ENCODE measurements around the gene NKD2. TPM values are rescaled to one million over a fixed set of nuclear protein-coding genes. Genes with fewer than 3 reads are reported as not detected.

The NKD2 gene
- total RNA-seq, 1 donor from 2014 or later, result 12.7 TPM

DNA sequence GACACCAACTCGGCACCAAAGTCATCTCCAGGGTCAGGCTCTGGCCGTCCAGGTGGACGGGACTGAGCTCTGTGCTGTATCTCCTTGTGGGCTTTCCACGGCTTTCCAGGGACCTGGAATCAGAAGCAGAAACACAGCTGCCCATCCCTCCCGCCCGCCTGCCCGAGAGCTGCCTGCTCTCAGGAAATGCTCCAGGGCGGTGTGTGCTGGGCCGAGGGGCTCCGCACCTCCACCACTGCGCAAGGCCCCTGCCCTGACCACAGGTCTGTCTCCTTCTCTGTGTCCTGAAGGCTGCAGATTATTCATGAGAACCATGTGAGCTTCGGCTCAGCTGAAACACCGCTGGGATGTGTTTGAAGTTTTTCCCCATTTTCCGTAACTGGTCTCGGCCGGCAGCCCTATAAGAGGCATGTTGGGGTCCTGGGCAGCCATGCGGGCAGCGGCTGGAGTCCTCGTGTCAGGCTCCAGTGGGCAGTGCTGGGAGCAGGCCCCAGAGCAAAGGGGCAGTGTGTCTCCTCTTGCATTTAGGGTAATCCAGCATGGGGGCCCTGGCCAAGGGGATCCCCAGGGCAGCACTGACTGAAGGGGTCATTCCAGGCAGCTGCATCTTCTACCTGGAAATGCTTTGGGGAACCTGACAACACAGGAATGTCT is 22.8 kb downstream of the NKD2 start:
- no peak for DNase-seq

GRCh38 chr5:1032011-1032410 is 23.4 kb downstream of the NKD2 start:
- no peak for DNase-seq

- no peak for DNase-seq
Measured at GRCh38 chr5:1032551-1033027, 24.0 kb downstream of the NKD2 start.

- no peak for DNase-seq
Measured at GRCh38 chr5:1033178-1033577, 24.6 kb downstream of the NKD2 start.

- no peak for DNase-seq
Measured at GRCh38 chr5:1033606-1034420, 25.2 kb downstream of the NKD2 start.

DNA sequence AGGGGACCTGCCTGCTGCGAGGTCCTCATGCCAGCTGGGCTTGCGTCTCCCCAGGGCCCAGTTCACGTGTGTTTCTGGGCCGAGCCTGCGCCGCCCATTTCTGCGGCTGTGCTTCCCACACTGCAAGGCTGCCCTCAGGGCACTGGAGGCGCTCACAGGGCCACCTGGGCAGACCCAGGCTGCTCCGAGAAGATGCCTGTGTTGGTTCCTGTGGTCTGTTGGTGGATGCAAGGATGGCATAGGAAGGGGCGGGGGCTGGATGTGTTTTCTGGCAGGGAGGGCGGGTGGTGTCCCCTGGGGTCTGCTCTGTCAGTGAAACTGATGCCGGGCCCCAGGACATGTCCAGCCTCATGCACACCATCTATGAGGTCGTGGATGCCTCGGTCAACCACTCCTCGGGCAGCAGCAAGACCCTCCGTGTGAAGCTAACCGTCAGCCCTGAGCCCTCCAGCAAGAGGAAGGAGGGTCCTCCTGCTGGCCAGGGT is 25.9 kb downstream of the NKD2 start:
- no peak for DNase-seq

DNA sequence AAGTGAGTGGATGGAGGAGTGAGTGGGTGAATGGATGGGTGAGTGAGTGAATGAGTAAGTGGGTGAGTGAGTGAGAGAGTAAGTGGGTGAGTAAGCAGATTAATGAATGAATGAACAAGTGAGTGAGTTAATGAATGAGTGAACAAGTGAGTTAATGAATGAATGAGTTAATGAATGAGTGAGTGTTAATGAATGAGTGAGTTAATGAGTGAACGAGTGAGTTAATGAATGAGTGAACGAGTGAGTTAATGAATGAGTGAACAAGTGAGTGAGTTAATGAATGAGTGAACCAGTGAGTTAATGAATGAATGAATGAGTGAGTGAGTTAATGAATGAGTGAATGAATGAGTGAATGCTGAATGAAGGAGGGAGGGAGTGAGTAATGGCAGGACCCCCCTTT is 26.4 kb downstream of the NKD2 start:
- DNase-seq, result no peak

GRCh38 chr5:1035421-1036405 is 27.1 kb downstream of the NKD2 start:
- no peak for DNase-seq

DNA sequence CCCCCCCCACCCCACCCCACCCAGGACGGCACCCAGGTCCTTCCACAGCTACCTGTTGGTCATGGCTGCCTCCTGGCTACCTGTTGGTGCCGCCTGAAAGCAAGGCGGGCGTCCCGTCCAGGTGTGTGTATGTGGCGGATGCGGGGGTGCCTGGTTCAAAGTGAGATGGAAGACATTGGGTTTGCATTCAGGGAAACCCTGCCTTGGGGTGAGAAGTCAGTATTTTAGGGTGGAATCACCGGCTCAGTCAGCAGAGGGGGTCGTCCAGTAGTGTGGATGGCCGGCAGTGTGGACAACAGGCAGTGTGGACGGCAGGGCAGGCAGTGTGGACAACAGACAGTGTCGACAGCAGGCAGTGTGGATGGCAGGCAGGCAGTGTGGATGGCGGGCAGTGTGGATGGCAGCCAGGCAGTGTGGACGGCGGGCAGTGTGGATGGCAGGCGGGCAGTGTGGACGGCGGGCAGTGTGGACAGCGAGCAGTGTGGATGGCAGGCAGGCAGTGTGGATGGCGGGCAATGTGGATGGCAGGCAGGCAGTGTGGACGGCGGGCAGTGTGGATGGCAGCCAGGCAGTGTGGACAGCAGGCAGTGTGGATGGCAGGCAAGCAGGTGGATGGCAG is 28.0 kb downstream of the NKD2 start:
- DNase-seq, result no peak

GRCh38 chr5:1037123-1037670 is 28.6 kb downstream of the NKD2 start:
- no peak for DNase-seq

- no peak for DNase-seq
Measured at GRCh38 chr5:1037671-1038416, 29.2 kb downstream of the NKD2 start.

- no peak for DNase-seq
Measured at GRCh38 chr5:1038417-1039209, 30.0 kb downstream of the NKD2 start.

- DNase-seq, result no peak
Measured at GRCh38 chr5:1039210-1039548, 30.6 kb downstream of the NKD2 start.

GRCh38 chr5:1039706-1040260 is 31.2 kb downstream of the NKD2 start:
- DNase-seq, result no peak

- DNase-seq, result no peak
Measured at GRCh38 chr5:1040571-1040970, 32.0 kb downstream of the NKD2 start.

DNA sequence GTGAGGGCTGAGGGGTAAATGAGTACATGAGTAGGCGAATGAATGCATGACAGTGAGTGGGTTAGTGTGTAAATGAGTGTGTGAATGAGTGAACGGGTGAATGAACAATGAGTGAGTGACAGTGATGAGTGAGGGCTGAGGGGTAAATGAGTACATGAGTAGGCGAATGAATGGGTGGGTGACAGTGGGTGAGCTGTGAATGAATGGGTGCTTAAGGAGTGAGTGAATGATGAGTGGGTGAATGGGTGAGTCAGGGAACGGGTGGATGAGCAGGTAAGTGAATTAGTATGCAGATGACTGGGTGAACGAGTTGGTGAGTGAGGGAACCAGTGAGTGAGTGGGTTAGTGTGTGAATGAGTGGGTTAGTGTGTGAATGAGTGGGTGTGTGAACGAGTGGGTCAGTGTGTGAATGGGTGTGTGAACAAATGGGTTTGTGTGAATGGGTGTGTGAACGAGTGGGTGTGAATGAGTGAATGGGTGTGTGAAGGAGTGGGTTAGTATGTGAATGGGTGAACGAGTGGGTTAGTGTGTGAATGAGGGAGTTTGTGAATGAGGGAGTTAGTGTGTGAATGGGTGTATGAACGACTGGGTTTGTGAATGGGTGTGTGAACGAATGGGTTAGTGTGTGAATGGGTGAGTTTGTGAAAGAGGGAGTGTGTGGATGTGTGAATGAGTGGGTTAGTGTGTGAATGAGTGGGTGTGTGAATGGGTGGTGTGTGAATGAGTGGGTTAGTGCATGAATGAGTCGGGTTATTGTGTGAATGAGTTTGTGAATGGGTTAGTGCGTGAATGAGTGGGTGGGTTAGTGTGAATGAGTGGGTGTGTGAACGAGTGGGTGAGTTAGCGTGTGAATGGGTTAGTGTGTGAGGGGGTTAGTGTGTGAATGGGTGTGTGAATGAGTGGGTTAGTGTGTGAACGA is 32.9 kb downstream of the NKD2 start:
- DNase-seq, result no peak

- DNase-seq, result no peak
Measured at GRCh38 chr5:1042626-1043025, 34.0 kb downstream of the NKD2 start.

DNA sequence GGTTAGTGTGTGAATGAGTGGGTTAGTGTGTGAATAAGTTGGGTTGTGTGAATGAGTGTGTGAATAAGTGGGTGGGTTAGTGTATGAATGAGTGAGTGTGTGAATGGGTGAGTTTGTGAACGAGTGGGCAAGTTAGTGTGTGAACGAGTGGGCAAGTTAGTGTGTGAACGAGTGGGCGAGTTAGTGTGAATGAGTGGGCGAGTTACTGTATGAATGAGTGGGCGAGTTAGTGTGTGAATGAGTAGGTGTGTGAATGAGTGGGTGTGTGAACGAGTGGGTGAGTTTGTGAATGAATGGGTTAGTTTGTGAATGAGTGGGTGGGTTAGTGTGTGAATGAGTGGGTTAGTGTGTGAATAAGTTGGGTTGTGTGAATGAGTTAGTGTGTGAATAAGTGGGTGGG is 34.7 kb downstream of the NKD2 start:
- DNase-seq, result no peak

DNA sequence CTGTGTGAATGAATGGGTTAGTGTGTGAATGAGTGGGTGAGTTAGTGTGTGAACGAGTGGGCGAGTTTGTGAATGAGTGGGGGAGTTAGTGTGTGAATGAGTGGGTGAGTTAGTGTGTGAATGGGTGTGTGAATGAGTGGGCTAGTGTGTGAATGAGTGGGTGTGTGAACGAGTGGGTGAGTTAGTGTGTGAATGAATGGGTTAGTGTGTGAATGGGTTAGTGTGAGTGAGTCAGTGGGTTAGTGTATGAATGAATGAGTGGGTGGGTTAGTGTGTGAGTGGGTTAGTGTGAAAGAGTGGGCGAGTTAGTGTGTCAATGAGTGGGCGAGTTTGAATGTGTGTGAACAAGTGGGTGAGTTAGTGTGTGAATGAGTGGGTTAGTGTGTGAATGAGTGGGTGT is 35.5 kb downstream of the NKD2 start:
- no peak for DNase-seq

Data from skin of body (tissue), 2 donors.